HL-60 (cell line): Measurements from ENCODE around the gene KRTAP21-3.

Experiments used
- SPI1 ChIP-seq: IDR thresholded peaks from 2 replicates; pipeline ENCODE4 v1.6.1; 2012; ENCODE audit warnings: low read depth, mild to moderate bottlenecking, borderline replicate concordance
- TF ChIP-seq, protein P1 (sequence below): IDR thresholded peaks from one replicate; pipeline ENCODE4 v1.5.1; 2011; ENCODE audit warnings: low read length, control low read depth, inconsistent platforms; ENCODE audit not compliant: insufficient read depth

- TF ChIP-seq, protein P1, sequence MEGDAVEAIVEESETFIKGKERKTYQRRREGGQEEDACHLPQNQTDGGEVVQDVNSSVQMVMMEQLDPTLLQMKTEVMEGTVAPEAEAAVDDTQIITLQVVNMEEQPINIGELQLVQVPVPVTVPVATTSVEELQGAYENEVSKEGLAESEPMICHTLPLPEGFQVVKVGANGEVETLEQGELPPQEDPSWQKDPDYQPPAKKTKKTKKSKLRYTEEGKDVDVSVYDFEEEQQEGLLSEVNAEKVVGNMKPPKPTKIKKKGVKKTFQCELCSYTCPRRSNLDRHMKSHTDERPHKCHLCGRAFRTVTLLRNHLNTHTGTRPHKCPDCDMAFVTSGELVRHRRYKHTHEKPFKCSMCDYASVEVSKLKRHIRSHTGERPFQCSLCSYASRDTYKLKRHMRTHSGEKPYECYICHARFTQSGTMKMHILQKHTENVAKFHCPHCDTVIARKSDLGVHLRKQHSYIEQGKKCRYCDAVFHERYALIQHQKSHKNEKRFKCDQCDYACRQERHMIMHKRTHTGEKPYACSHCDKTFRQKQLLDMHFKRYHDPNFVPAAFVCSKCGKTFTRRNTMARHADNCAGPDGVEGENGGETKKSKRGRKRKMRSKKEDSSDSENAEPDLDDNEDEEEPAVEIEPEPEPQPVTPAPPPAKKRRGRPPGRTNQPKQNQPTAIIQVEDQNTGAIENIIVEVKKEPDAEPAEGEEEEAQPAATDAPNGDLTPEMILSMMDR, result no peak
- no peak for TF ChIP-seq SPI1
These were observed 45.5 kb downstream of the KRTAP21-3 start for GRCh38 chr21:30672985-30673650.
